ENCODE data around the gene HIRIP3. TPM values are rescaled to one million over a fixed set of nuclear protein-coding genes. Genes with fewer than 3 reads are reported as not detected.

Gene HIRIP3
- total RNA-seq, 1 experiment from 2014 or later, result 25.9 TPM

DNA sequence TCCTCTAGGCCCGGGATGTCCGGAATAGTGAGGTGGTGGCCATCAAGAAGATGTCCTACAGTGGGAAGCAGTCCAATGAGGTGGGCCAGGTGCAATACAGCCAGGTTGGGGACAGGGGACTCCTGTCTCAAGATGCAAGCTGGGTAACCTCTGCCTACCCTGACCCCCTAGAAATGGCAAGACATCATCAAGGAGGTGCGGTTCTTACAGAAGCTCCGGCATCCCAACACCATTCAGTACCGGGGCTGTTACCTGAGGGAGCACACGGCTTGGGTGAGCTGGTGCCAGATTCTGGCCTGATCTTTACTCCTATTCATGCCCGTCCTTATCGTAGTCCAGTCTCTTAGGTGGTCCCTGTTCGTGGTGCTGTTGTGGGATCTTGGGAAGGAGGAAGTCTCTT lies 17.3 kb downstream of the HIRIP3 start:
- H3K9me3 ChIP-seq, result peaks cover 2% of the 10 kb centered on the region
- H3K27me3 ChIP-seq, result no peaks in the 10 kb centered on the region
- peaks cover 67% of the 10 kb centered on the region for H3K36me3 ChIP-seq
- no peak overlapping the region for H3K4me3 ChIP-seq
- DNase-seq, result no peak

DNA sequence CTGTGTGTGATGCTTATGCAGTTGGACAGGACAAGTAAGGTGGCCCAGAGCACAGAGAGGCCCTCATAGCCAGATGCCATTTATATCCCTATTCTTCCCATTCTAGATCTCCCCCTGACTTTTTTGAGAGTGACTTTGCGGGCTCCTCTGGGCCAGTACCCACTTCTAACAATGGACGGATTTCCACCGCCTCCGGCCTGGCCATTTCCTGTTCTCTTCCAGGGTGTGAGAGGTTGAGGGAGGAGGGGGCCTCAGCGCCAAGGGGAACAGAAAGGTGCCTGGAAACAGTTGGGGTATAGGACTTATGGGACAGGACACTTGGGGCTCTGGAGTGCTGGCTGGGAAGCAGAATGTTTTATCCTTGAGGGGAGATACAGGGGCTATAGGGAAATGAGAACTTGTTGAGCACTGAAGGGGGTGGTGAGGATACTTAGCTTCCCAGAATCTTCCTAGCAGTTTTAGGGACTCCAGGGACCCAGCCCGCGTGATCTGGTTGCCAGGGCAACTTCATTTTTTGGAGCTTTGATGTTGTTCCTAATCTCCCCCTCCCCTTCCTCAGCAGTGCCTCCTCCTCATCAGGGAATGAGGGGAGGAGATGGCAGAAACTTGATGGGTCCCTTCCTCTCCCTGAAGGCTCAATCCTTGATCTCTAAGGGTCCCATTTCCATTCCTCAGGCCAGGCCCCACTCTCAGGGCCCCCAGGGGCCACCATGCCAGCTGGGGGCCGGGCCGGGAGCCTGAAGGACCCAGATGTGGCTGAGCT lies 18.2 kb downstream of the HIRIP3 start:
- H3K4me3 ChIP-seq, result no peak overlapping the region
- H3K9me3 ChIP-seq, result peaks cover 6% of the 10 kb centered on the region
- no peak for DNase-seq

DNA sequence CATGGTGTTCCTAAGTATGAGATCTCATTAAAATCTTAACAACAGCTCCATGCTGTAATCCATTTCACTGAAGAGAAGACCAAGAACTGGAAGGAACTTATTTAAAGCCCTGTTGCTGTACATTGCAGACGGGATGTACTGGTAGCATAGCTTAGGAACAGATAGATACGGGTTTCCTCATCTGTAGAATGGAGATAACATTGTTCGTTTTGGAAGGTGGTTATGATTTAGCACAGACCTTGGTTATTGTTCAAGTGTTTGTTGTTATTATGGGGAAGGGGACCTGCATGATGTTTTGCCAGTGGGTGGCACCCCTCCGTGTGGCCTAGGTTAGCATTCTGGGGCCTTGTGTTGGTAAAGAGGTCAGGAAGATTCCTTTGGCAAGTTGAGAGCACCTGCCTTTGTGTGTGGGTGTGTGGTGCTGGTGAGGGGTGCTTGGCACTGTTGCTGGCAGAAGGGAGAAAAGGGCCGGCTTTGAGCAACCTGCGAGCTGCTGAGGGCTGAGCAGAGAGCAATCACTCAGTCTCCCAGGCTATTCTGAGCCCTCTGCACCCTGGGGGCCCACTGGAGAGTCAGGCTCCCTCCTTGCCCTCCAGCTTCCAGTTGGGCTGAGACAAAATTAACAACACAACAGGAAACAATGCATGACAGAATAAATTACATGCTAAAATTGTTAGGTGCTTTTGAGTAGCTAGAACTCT lies 19.5 kb downstream of the HIRIP3 start:
- H3K4me3 ChIP-seq, result peak overlapping the region; percentile 72
- H3K9me3 ChIP-seq, result peaks cover 6% of the 10 kb centered on the region
- no peaks in the 10 kb centered on the region for H3K27me3 ChIP-seq
- H3K36me3 ChIP-seq, result peaks cover 60% of the 10 kb centered on the region
- DNase-seq, result no peak

More for the DNA sequence above, 18.2 kb downstream of the HIRIP3 start:
- H3K36me3 ChIP-seq, result peaks cover 67% of the 10 kb centered on the region
- no peaks in the 10 kb centered on the region for H3K27me3 ChIP-seq

DNA sequence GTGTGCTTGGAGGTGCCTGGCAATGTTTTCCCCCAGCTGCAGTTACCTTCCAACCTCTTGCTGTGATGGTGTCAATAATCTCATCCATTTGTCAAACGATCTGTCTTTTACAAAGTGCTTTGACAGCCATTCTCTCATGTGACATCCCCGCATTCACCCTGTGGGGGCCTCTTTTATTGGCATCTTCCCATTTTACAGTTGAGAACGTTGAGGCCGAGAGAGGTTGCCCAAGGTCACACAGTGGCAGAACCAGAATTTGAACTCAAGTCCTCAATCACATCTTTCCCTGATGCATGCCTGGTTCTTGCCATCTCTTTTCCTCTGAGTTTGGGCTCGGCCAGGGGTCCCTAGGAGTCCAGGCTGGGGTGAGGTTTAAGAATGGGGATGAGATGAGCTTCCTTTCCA lies 20.3 kb downstream of the HIRIP3 start:
- H3K9me3 ChIP-seq, result peaks cover 6% of the 10 kb centered on the region
- no peaks in the 10 kb centered on the region for H3K27me3 ChIP-seq
- H3K36me3 ChIP-seq, result peaks cover 51% of the 10 kb centered on the region
- no peak for DNase-seq
- H3K4me3 ChIP-seq, result peak overlapping the region; percentile 72

DNA sequence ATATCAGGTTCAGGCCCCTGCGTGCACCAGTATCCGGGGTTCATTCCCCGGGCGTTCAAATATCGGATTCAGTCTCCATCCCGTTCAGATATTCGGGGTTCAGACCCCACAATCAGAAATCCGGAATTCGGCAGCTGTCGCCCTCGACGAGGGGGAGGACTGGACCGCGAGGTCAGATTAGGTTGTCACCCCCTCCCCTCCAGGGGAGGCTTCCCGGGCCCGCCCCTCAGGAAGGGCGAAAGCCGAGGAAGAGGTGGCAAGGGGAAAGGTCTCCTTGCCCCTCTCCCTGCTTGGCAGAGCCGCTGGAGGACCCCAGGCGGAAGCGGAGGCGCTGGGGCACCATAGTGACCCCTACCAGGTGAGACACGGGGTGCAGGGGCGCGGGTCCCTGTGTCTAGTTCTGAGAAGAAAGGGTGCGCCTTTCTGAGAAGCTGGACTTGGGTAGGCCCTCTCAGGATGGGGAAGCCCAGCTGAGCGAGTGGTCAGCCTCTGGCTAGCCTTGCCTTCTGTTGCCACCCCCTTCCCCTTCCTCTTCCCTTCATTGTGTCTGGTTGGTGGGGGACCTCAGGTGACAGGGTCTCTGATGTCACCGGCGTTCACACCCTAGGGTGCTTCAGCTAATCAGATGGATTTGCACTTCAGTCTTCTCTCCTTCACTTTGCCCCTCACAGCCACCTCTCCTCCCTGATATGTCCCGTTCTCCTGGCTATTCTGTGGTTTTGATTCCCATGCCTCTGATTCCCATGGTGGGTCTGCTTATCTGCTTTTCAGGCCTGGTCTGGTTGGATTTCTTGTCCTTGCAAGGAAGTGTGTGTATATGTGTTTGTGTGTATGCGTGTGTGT lies 20.9 kb downstream of the HIRIP3 start:
- peaks cover 6% of the 10 kb centered on the region for H3K9me3 ChIP-seq
- H3K36me3 ChIP-seq, result peaks cover 45% of the 10 kb centered on the region
- no peak for DNase-seq
- peak overlapping the region; percentile 72 for H3K4me3 ChIP-seq
- H3K27me3 ChIP-seq, result no peaks in the 10 kb centered on the region

DNA sequence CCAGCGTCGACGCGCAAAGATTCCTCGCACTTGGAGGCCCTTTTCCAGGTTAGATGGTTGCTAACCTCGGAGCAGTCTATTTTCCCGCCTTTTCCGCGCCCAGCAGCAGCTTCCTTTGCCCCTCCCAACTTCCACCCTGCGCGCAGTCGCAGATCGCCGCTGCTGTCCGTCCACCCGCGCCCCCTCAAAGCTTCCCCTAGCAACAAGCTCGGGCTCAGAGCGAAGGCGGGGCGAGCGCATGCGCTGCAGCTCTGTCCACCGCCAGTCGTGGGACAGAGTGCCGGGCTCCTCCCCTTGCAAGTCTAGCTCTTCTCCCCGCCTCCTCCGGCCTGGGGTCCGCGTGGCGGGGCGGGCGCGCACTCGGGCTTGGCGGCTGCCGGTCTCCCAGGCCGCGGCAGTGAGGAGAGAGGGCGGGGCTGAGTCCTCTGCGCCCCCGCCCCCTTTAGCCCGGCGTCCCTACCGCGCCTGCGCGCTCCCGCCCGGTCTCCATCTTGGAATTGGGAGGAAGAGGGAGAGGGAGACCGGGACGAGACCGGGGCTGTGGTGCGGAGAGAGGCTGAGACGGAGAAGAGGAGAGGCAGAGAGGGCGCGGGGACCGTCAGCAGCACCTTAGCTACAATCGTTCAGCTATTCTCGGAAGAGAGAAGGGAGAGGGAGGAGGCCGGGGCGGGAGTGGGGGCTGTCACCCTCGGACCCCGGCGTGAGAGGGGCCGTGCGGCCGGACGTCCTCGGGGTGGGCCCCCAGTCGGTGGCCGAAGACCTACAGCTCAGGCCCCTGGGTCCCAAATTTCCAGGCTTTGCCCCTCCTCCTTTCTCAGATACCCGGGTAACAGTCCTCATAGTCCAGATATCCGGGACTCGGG lies 21.8 kb downstream of the HIRIP3 start, which contains the start of gene TAOK2:
TSS of gene TAOK2 (plus strand) at position 485 of the 863 bp plus-strand sequence. CDS start 3,905 bp downstream, outside the sequence.
- no peaks in the 10 kb centered on the region for H3K27me3 ChIP-seq
- H3K4me3 ChIP-seq, result peak within 1 kb of the TSS; percentile 72
- peak; percentile 100 for DNase-seq
- H3K9me3 ChIP-seq, result peaks cover 6% of the 10 kb centered on the region
- peaks cover 36% of the 10 kb centered on the region for H3K36me3 ChIP-seq

DNA sequence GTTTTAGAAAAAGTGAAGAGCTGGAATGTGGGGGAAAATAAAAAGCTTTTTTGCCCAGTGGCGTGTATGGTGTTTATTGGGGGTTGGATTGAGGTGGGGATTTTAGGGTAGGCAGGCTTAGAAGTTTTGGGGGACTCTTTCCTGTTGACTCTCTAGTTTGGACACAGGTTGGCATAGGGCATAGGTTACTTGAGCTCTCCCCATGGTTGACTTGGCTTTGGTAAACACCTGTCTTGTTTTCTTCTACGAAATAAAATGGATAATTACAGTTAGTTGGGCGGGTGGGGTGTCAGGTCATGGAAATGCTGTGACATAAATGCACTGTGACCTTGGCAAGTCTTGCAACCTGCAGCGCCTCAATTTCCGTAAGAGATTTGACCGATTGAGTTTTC lies 22.4 kb downstream of the HIRIP3 start:
- H3K9me3 ChIP-seq, result peaks cover 6% of the 10 kb centered on the region
- DNase-seq, result no peak
- H3K36me3 ChIP-seq, result peaks cover 36% of the 10 kb centered on the region
- peak overlapping the region; percentile 1; the same call in 1 of the 2 replicates for H3K4me3 ChIP-seq
- H3K27me3 ChIP-seq, result no peaks in the 10 kb centered on the region

DNA sequence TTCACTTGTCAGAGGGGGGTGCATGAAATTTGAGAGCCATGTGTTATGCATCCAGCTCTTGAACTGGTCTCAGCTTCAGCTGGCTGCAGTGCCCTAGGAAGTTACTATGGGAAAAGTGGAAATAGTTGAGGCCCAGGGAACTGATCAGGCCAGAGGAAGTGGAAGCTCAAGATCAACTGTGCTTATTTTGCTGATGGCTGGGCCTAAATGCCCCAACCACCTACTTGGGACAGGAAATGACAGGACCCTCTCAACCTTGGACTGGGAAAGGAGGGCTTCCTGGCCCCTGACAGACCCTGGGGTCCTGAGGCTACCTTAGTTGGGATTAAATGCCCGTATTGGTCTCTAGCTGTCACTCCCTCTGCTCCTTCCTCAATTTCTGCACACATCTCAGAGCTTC lies 22.9 kb downstream of the HIRIP3 start:
- Histone ChIP-seq H3K27me3 (no peaks in the 10 kb centered on the region), H3K36me3 (peaks cover 32% of the 10 kb centered on the region), H3K9me3 (peaks cover 6% of the 10 kb centered on the region), H3K4me3 (no peak overlapping the region)
- no peak for DNase-seq

DNA sequence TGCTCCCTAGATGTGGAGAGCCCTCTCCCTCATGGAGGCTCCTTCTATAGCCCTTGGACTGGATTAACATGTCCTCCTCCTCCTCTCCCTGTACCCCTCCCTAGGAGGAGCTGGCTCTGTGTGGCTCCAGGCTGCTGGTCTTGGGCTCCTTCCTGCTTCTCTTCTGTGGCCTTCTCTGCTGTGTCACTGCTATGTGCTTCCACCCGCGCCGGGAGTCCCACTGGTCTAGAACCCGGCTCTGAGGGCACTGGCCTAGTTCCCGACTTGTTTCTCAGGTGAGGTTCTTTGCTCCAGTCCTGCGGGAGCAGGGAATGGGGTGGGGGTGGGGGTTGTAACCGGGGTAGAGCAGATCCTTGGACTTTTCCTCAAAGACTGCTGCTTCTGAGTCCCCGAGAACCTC lies 24.1 kb downstream of the HIRIP3 start:
- Histone ChIP-seq H3K36me3 (peaks cover 27% of the 10 kb centered on the region), H3K27me3 (no peaks in the 10 kb centered on the region), H3K4me3 (no peak overlapping the region), H3K9me3 (peaks cover 6% of the 10 kb centered on the region)
- no peak for DNase-seq

DNA sequence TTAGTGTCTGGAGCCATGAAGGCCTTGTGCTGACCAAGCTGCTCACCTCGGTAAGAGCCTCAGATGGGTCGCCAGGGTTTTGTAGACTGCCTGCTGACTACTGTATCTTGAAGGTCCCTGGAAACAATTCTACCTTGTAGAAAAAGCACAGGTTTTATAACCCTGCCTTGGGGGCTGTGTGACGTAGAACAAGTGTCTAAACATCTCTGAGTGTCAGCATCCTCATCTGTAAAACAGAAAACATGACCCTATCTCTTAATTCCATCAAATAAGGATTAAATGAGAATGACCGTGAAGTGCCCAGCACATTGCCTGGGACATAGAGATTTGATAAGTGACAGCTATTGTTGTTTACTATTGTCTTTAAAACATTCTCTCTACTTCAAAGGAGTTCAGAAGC lies 27.2 kb downstream of the HIRIP3 start:
- peaks cover 5% of the 10 kb centered on the region for H3K9me3 ChIP-seq
- DNase-seq, result no peak
- H3K4me3 ChIP-seq, result no peak overlapping the region
- peaks cover 25% of the 10 kb centered on the region for H3K36me3 ChIP-seq
- no peaks in the 10 kb centered on the region for H3K27me3 ChIP-seq

DNA sequence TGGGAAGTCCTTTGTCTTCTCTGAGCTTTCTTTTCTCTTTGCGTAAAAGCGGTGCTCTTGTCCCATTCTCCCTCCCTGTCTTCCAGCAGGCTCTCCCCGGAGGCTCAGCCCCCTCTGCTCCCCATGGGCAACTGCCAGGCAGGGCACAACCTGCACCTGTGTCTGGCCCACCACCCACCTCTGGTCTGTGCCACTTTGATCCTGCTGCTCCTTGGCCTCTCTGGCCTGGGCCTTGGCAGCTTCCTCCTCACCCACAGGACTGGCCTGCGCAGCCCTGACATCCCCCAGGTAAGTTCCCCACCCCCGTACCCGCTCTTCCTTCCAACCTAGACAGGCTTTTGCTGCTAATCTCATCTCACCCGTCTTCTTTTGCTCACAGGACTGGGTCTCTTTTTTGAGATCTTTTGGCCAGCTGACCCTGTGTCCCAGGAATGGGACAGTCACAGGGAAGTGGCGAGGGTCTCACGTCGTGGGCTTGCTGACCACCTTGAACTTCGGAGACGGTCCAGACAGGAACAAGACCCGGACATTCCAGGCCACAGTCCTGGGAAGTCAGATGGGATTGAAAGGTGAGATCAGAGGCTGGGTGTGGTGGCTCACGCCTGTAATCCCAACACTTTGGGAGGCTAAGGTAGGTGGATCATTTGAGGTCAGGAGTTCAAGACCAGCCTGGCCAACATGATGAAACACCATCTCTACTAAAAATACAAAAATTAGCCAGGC lies 32.2 kb downstream of the HIRIP3 start:
- Histone ChIP-seq H3K9me3 (no peaks in the 10 kb centered on the region), H3K36me3 (peaks cover 6% of the 10 kb centered on the region; the same call in 1 of the 2 replicates), H3K27me3 (no peaks in the 10 kb centered on the region), H3K4me3 (no peak overlapping the region)
- DNase-seq, result no peak

DNA sequence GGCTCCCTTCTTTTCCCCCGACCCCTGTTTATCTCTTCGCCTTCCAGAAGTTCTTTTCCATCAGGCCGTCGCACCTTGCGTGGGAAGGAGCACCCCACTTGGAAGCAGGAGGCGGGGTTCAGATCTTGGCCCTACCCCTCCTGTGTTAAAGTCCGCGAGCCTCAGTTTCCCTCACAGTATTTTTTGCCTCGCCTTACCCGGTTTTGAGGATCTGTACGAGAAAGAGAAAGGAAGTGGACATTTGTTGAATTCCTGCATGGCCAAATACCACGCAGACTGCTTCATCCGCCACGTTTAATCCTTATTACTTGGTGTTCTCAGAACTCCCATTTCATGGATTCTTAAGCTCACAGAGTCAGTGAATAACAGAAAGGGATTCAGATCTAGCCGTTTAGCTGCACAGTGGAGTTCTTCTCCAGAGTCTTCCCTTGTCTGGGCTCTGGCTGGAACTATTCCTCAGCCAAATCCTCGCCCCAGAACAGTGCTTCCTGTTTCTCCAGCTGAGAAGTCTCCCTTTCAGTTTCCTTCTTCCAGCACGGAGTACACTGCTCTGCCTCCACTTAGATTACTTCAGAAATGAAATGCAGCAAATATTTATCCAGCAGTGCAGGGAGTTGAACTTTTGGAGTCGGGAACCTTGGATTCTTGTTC lies 32.9 kb downstream of the HIRIP3 start:
- peaks cover 3% of the 10 kb centered on the region; the same call in 1 of the 2 replicates for H3K36me3 ChIP-seq
- H3K27me3 ChIP-seq, result no peaks in the 10 kb centered on the region
- DNase-seq, result no peak
- H3K4me3 ChIP-seq, result peak overlapping the region; percentile 72
- no peaks in the 10 kb centered on the region for H3K9me3 ChIP-seq

DNA sequence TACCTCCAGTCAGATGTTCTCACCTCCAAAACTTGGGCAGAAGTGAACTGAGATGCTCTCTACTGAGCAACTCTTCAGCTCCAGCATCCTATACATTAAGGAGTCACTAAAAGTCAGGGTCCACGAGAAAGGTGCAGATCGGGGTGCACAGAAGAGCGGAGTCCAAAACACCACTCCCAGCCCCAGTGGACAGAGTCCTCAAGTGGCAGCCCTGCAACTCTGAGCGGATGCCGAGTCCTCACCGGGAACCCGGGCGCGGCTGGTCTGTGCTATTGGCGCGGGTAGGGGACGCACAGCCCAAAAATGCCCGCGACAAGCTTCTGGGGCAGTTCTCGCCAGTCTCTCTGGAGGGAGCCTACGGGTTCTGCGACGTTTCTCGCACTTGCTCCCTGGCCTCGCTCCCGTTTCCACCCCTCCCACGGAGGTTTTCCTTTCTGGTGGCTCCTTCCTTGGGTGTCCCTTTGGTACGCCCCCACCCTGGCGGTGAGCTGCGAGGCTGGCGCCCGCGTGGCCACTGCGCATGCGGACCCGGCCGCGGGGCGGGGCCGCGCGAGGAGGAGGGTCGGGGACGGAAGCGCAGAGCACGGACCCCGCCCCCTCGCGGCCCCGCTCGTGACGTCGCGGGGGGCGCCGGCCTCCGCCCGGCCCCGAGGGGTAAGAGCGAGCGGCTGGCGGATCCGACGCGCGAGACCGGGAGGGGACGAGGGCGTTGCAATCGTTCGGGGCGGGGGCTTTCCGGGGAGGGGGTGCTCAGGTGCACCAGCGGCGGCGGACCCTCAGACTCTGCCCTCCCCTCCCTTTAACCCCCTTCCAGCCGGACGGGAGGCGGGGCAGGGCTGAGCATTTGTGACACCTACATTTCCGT lies 33.7 kb downstream of the HIRIP3 start, which contains the start of gene TMEM219:
TSS of gene TMEM219 (plus strand) at position 601 of the 865 bp plus-strand sequence. CDS start 1,065 bp downstream, outside the sequence.
- Histone ChIP-seq H3K9me3 (no peaks in the 10 kb centered on the region), H3K4me3 (peak within 1 kb of the TSS; percentile 72)

DNA sequence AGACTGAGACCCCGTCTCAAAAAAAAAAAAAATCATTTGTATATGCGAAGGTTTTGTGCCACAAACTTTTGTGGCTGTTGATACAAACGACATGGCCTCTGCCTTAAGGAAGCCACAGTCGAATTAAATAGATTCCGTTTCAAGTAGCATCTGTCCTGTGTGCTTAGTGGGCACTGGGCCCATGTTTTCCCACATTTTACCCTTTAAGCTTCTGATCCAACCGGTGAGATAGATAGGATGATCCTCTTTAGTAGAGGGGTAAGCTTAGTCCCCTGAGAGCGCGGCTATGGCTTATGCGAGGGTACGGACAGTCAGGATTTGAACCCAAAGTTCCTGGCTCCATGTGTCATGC lies 34.3 kb downstream of the HIRIP3 start:
- DNase-seq, result no peak
- peak overlapping the region; percentile 72 for H3K4me3 ChIP-seq

More for the DNA sequence above, 33.7 kb downstream of the HIRIP3 start, which contains the start of gene TMEM219:
- Histone ChIP-seq H3K36me3 (peaks cover 3% of the 10 kb centered on the region; the same call in 1 of the 2 replicates), H3K27me3 (no peaks in the 10 kb centered on the region)
- DNase-seq, result peak; percentile 91

More for the DNA sequence above, 34.3 kb downstream of the HIRIP3 start:
- Histone ChIP-seq H3K27me3 (no peaks in the 10 kb centered on the region), H3K9me3 (no peaks in the 10 kb centered on the region), H3K36me3 (peaks cover 3% of the 10 kb centered on the region; the same call in 1 of the 2 replicates)
